ENCODE data around the gene PLB1. TPM values are rescaled to one million over a fixed set of nuclear protein-coding genes. Genes with fewer than 3 reads are reported as not detected.

Gene PLB1
- total and polyA plus RNA-seq, 2 experiments from 2014 or later, result 19.2 to 19.7 TPM

DNA sequence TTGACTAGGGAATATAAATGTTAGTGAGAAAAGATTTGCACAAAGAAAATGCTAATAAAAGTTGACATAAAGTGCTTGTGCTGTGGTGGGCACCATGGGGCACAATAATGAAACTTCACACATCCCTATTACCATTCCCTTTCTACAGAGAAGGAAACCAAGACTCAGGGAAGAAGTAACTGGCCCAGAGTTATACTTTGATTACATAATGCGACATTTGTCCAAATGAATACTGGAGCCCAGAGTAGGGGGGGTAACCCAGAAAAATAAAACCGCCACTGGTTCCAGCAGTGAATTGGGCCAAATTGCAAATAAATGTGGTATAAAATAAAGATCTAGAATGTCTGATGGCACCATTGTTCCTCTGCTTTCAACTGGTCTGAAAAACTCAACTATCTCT, 149.7 kb downstream of the PLB1 start:
- TF ChIP-seq EZH2 (IDR thresholded peaks at IDR 0.05; ENCODE audit: borderline replicate concordance), result no peak
- H3K4me1 ChIP-seq (ENCODE audit: insufficient read depth), result peaks cover 22% of the 10 kb centered on the region
- no peak overlapping the region for H2AFZ ChIP-seq
- no peaks in the 10 kb centered on the region for H3K27me3 ChIP-seq
- no peaks in the 10 kb centered on the region for H3K9me2 ChIP-seq (replicated peaks; ENCODE audit: insufficient read depth)
- H3K9me3 ChIP-seq (ENCODE audit: low read depth), result no peaks in the 10 kb centered on the region
- no peak for DNase-seq (ENCODE audit: low spot score)
- WGBS (ENCODE audit: low lambda C conversion rate, missing lambda C conversion rate), result 96% methylated on average over 2 of the region's 2 CpGs
- H3K4me3 ChIP-seq, result no peak overlapping the region
- H3K4me2 ChIP-seq, result no peak overlapping the region
- H3K36me3 ChIP-seq (replicated peaks; ENCODE audit: insufficient read depth, low read depth), result no peaks in the 10 kb centered on the region
- H3K27ac ChIP-seq, result no peak overlapping the region
- no peaks in the 10 kb centered on the region for H3K79me2 ChIP-seq
- no peaks in the 10 kb centered on the region for H4K20me1 ChIP-seq (ENCODE audit: insufficient read depth, poor library complexity, severe bottlenecking)

DNA sequence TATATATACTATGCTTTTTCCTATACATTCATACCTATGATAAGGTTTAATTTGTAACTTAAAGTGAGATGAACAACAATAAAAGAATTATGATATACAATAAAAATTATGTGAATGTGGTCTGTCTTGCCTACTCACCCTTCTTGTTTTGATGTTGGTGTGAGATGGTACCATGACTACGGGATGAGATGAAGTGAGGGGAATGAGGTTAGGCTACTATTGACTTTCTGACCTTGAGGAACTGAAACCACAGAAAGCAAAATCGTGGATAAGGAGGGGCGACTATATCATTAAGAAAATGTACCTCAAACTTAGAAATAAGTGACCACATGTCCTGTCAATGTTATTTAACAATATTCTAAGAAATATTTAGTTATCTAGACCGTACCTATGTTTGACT, 151.8 kb downstream of the PLB1 start:
- Histone ChIP-seq H3K4me3 (no peak overlapping the region), H3K27me3 (no peaks in the 10 kb centered on the region), H3K9me3 (ENCODE audit: low read depth) (no peaks in the 10 kb centered on the region), H3K36me3 (replicated peaks; ENCODE audit: insufficient read depth, low read depth) (no peaks in the 10 kb centered on the region), H3K4me2 (no peak overlapping the region), H4K20me1 (ENCODE audit: insufficient read depth, poor library complexity, severe bottlenecking) (no peaks in the 10 kb centered on the region), H3K79me2 (no peaks in the 10 kb centered on the region), H3K9me2 (replicated peaks; ENCODE audit: insufficient read depth) (no peaks in the 10 kb centered on the region), H3K27ac (peak overlapping the region; percentile 83), H3K4me1 (ENCODE audit: insufficient read depth) (peaks cover 22% of the 10 kb centered on the region), H2AFZ (no peak overlapping the region)
- no peak for DNase-seq (ENCODE audit: low spot score)
- 67% methylated on average over 4 of the region's 4 CpGs for WGBS (ENCODE audit: low lambda C conversion rate, missing lambda C conversion rate)
- TF ChIP-seq EZH2 (IDR thresholded peaks at IDR 0.05; ENCODE audit: borderline replicate concordance) (no peak), EZH2phosphoT487 (IDR thresholded peaks at IDR 0.05; ENCODE audit: low read depth, severe bottlenecking, unreplicated experiment) (no peak)
- TF ChIP-seq, protein P1, sequence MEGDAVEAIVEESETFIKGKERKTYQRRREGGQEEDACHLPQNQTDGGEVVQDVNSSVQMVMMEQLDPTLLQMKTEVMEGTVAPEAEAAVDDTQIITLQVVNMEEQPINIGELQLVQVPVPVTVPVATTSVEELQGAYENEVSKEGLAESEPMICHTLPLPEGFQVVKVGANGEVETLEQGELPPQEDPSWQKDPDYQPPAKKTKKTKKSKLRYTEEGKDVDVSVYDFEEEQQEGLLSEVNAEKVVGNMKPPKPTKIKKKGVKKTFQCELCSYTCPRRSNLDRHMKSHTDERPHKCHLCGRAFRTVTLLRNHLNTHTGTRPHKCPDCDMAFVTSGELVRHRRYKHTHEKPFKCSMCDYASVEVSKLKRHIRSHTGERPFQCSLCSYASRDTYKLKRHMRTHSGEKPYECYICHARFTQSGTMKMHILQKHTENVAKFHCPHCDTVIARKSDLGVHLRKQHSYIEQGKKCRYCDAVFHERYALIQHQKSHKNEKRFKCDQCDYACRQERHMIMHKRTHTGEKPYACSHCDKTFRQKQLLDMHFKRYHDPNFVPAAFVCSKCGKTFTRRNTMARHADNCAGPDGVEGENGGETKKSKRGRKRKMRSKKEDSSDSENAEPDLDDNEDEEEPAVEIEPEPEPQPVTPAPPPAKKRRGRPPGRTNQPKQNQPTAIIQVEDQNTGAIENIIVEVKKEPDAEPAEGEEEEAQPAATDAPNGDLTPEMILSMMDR (IDR thresholded peaks at IDR 0.05; ENCODE audit: poor library complexity), result no peak

DNA sequence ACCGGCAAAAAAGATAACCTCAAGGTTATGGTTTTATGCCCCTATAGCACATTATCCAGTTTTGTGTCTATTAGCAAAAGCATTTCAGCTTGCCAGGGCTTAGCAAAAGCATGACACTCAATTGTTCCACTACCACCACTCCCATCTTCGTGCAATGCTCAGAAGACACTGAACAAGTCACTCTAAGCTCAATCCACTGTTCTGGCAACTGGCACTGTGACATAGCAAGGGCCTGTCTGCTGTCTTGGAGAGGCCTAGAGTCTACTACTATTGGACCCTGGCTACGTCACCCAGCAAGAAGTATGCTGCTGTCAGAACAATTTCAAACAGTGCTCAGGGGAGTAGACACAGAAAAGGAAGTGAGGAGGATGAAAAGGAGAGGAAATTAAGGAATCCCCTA, 152.3 kb downstream of the PLB1 start:
- no peak overlapping the region for H3K4me3 ChIP-seq
- no peaks in the 10 kb centered on the region for H3K36me3 ChIP-seq (replicated peaks; ENCODE audit: insufficient read depth, low read depth)
- H3K27me3 ChIP-seq, result no peaks in the 10 kb centered on the region
- no peak overlapping the region for H2AFZ ChIP-seq
- H3K4me1 ChIP-seq (ENCODE audit: insufficient read depth), result peaks cover 22% of the 10 kb centered on the region
- peak overlapping the region; percentile 83 for H3K27ac ChIP-seq
- H3K9me3 ChIP-seq (ENCODE audit: low read depth), result no peaks in the 10 kb centered on the region
- no peak overlapping the region for H3K4me2 ChIP-seq
- H4K20me1 ChIP-seq (ENCODE audit: insufficient read depth, poor library complexity, severe bottlenecking), result no peaks in the 10 kb centered on the region
- TF ChIP-seq, protein P1 (IDR thresholded peaks at IDR 0.05; ENCODE audit: poor library complexity), result no peak
- TF ChIP-seq EZH2phosphoT487 (IDR thresholded peaks at IDR 0.05; ENCODE audit: low read depth, severe bottlenecking, unreplicated experiment), result no peak
- TF ChIP-seq EZH2 (IDR thresholded peaks at IDR 0.05; ENCODE audit: borderline replicate concordance), result no peak
- DNase-seq (ENCODE audit: low spot score), result peak; percentile 64
- WGBS (ENCODE audit: low lambda C conversion rate, missing lambda C conversion rate), result 62% methylated on average over 3 of the region's 3 CpGs
- no peaks in the 10 kb centered on the region for H3K79me2 ChIP-seq
- no peaks in the 10 kb centered on the region for H3K9me2 ChIP-seq (replicated peaks; ENCODE audit: insufficient read depth)

DNA sequence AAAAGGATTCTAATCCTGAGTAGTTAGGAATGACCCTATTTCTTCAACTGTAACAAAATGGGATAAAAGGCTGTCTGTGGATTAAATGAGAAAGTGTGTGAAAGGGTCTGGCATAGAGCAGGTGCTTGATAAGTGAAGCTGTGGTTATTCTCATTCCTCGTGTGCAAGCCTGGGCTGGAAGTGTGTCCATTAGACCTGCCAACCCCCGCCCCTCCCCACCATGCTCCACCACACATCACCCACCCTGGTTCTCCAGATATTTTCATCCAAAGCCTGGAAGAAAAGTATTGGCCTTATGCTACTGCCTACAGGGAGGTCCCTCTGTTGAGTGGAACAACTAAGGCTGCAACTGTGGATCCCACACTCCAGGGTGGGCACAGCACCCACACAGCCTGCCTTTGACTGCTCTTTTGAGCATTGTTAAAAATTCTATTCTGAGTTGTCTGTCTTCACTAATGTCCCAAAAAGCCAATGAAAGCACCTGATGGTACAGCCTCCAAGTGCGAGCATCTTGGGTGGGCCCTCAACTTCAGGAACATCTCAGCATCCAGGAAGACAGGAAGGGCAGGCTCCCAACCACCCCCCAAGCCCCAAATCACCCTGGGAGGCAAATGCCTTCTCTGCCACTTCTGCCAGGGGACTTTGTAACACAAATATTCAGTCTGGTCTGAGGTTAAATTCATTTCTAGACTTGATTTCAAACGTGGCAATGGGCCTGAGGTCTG, 153.0 kb downstream of the PLB1 start:
- Histone ChIP-seq H3K27me3 (no peaks in the 10 kb centered on the region), H3K4me1 (ENCODE audit: insufficient read depth) (peaks cover 21% of the 10 kb centered on the region), H3K9me3 (ENCODE audit: low read depth) (no peaks in the 10 kb centered on the region), H3K4me3 (no peak overlapping the region), H4K20me1 (ENCODE audit: insufficient read depth, poor library complexity, severe bottlenecking) (no peaks in the 10 kb centered on the region), H3K9me2 (replicated peaks; ENCODE audit: insufficient read depth) (no peaks in the 10 kb centered on the region), H3K79me2 (no peaks in the 10 kb centered on the region), H2AFZ (no peak overlapping the region), H3K36me3 (replicated peaks; ENCODE audit: insufficient read depth, low read depth) (no peaks in the 10 kb centered on the region), H3K4me2 (no peak overlapping the region), H3K27ac (peak overlapping the region; percentile 83)
- DNase-seq (ENCODE audit: low spot score), result no peak
- WGBS (ENCODE audit: low lambda C conversion rate, missing lambda C conversion rate), result 70% methylated on average over 4 of the region's 4 CpGs
- no peak for TF ChIP-seq EZH2 (IDR thresholded peaks at IDR 0.05; ENCODE audit: borderline replicate concordance)
- TF ChIP-seq, protein P1 (IDR thresholded peaks at IDR 0.05; ENCODE audit: poor library complexity), result no peak
